ENCODE measurements around the gene SPATC1L. TPM values are rescaled to one million over a fixed set of nuclear protein-coding genes. Genes with fewer than 3 reads are reported as not detected.

The SPATC1L gene
- total RNA-seq, 1 donor from 2014 or later: 32.8 TPM

GRCh38 chr21:46194374-46195334 is 10.4 kb upstream of the SPATC1L start:
- Mint-ChIP-seq H3K9me3 (ENCODE audit: low read depth) (no peaks in the 10 kb centered on the region), H3K27ac (no peak overlapping the region), H3K4me1 (ENCODE audit: low read depth) (peaks cover 18% of the 10 kb centered on the region), H3K36me3 (ENCODE audit: insufficient read depth) (peaks cover 29% of the 10 kb centered on the region), H3K4me3 (ENCODE audit: low read depth) (no peak overlapping the region), H3K27me3 (no peaks in the 10 kb centered on the region)
- no peak for DNase-seq (ENCODE audit: low spot score, unreplicated experiment)
- no peak for TF ChIP-seq CTCF (IDR thresholded peaks at IDR 0.05; ENCODE audit: unreplicated experiment)

GRCh38 chr21:46193829-46194373 is 9.6 kb upstream of the SPATC1L start:
- no peak overlapping the region for H3K4me3 Mint-ChIP-seq (ENCODE audit: low read depth)
- peaks cover 15% of the 10 kb centered on the region for H3K4me1 Mint-ChIP-seq (ENCODE audit: low read depth)
- no peak overlapping the region for H3K27ac Mint-ChIP-seq
- no peaks in the 10 kb centered on the region for H3K9me3 Mint-ChIP-seq (ENCODE audit: low read depth)
- TF ChIP-seq CTCF (IDR thresholded peaks at IDR 0.05; ENCODE audit: unreplicated experiment): no peak
- DNase-seq (ENCODE audit: low spot score, unreplicated experiment): no peak
- H3K27me3 Mint-ChIP-seq: no peaks in the 10 kb centered on the region
- peaks cover 23% of the 10 kb centered on the region for H3K36me3 Mint-ChIP-seq (ENCODE audit: insufficient read depth)

GRCh38 chr21:46191686-46192575 is 7.7 kb upstream of the SPATC1L start:
- H3K9me3 Mint-ChIP-seq (ENCODE audit: low read depth): no peaks in the 10 kb centered on the region
- H3K4me1 Mint-ChIP-seq (ENCODE audit: low read depth): peaks cover 5% of the 10 kb centered on the region
- H3K27me3 Mint-ChIP-seq: no peaks in the 10 kb centered on the region
- no peak for TF ChIP-seq CTCF (IDR thresholded peaks at IDR 0.05; ENCODE audit: unreplicated experiment)
- H3K27ac Mint-ChIP-seq: no peak overlapping the region
- no peak for DNase-seq (ENCODE audit: low spot score, unreplicated experiment)
- H3K4me3 Mint-ChIP-seq (ENCODE audit: low read depth): no peak overlapping the region
- H3K36me3 Mint-ChIP-seq (ENCODE audit: insufficient read depth): peaks cover 19% of the 10 kb centered on the region

GRCh38 chr21:46191257-46191685 is 7.0 kb upstream of the SPATC1L start:
- Mint-ChIP-seq H3K4me3 (ENCODE audit: low read depth) (no peak overlapping the region), H3K36me3 (ENCODE audit: insufficient read depth) (peaks cover 13% of the 10 kb centered on the region)
- DNase-seq (ENCODE audit: low spot score, unreplicated experiment): no peak

More at GRCh38 chr21:46191257-46191685, 7.0 kb upstream of the SPATC1L start:
- no peak for TF ChIP-seq CTCF (IDR thresholded peaks at IDR 0.05; ENCODE audit: unreplicated experiment)
- H3K27ac Mint-ChIP-seq: no peak overlapping the region
- no peaks in the 10 kb centered on the region for H3K9me3 Mint-ChIP-seq (ENCODE audit: low read depth)
- H3K27me3 Mint-ChIP-seq: no peaks in the 10 kb centered on the region
- no peaks in the 10 kb centered on the region for H3K4me1 Mint-ChIP-seq (ENCODE audit: low read depth)
